Caco-2 (cell line): ENCODE measurements around the gene LRRFIP1. TPM values are rescaled to one million over a fixed set of nuclear protein-coding genes. Genes with fewer than 3 reads are reported as not detected.

Experiments
- BruUV-seq: library from RNA; stranded (reverse); fragments of 400-500 nt; replicated peaks from 2 replicates; lab custom pipeline; 2021; lab: Mats Ljungman, UMichigan
- CTCF ChIA-PET: fragments of 300-600 bp; sonication (Branson Sonifier 250); formaldehyde crosslinking; loops from one replicate; lab custom pipeline; 2022; ENCODE audit warnings: antibody characterized with exemption; lab: Charles Lee
- POLR2A ChIA-PET: fragments of 300-600 bp; sonication (Branson Sonifier 250); formaldehyde crosslinking; loops from one replicate; lab custom pipeline; 2022; ENCODE audit warnings: antibody characterized with exemption; lab: Charles Lee
- DNase-seq, 2 experiments: peaks; one replicate each; pipeline versions ENCODE4 v3.0.0 to v3.0.0-alpha.2; 2020 to 2022
- H3K27me3 ChIP-seq: replicated peaks from 2 replicates; pipeline ENCODE4 v1.6.0; 2011; ENCODE audit warnings: low read length; ENCODE audit not compliant: control insufficient read depth, insufficient read depth
- H3K36me3 ChIP-seq: 2 replicates; pipeline ENCODE4 v1.5.1; 2011; ENCODE audit warnings: low read length; ENCODE audit not compliant: control insufficient read depth, insufficient read depth
- H3K4me1 ChIP-seq: fragments of 250-450 bp; sonication (Bioruptor Pico); 2 replicates; pipeline ENCODE4 v1.5.1; 2020; ENCODE audit warnings: mild to moderate bottlenecking
- H3K4me3 ChIP-seq: 2 replicates; pipeline ENCODE4 v1.5.1; 2011; ENCODE audit warnings: low read depth, mild to moderate bottlenecking, control low read depth, low read length
- H3K9me3 ChIP-seq: fragments of 250-450 bp; sonication (Bioruptor Pico); 2 replicates; pipeline ENCODE4 v1.5.1; 2020; ENCODE audit warnings: mild to moderate bottlenecking, moderate library complexity
- H3K27ac Mint-ChIP-seq: one replicate; pipeline ENCODE4 v1.8.0; 2022; ENCODE audit warnings: mixed read lengths; ENCODE audit not compliant: unreplicated experiment
- H3K27me3 Mint-ChIP-seq: one replicate; pipeline ENCODE4 v1.8.0; 2022; ENCODE audit warnings: mixed read lengths; ENCODE audit not compliant: insufficient read depth, unreplicated experiment
- H3K36me3 Mint-ChIP-seq: one replicate; pipeline ENCODE4 v1.8.0; 2022; ENCODE audit warnings: mild to moderate bottlenecking, mixed read lengths; ENCODE audit not compliant: insufficient read depth, unreplicated experiment
- H3K4me1 Mint-ChIP-seq: one replicate; pipeline ENCODE4 v1.8.0; 2022; ENCODE audit warnings: low read depth, mixed read lengths; ENCODE audit not compliant: unreplicated experiment
- H3K4me3 Mint-ChIP-seq: one replicate; pipeline ENCODE4 v1.8.0; 2022; ENCODE audit warnings: mild to moderate bottlenecking, moderate library complexity, mixed read lengths; ENCODE audit not compliant: unreplicated experiment
- H3K9me3 Mint-ChIP-seq: one replicate; pipeline ENCODE4 v1.8.0; 2022; ENCODE audit warnings: mixed read lengths; ENCODE audit not compliant: unreplicated experiment
- CTCF ChIP-seq, 2 experiments: fragments of 200-600 bp in 1 of 2; IDR thresholded peaks; 1 replicate in 1 of 2; 2 replicates in 1 of 2; pipeline versions ENCODE4 v1.5.1 to v1.8.0; 2011 to 2022; ENCODE audit warnings: antibody characterized with exemption in 1 of 2, control low read depth in 1 of 2, inconsistent platforms in 1 of 2, low read depth in 1 of 2, low read length in 1 of 2, mild to moderate bottlenecking in 1 of 2, moderate library complexity in 1 of 2; ENCODE audit not compliant: insufficient read depth in 1 of 2, severe bottlenecking in 1 of 2, unreplicated experiment in 1 of 2
- intact Hi-C: fragments of 100-400 bp; cut with micrococcal nuclease; formaldehyde crosslinking; loops from one replicate; pipeline ENCODE4 v1.10.0; 2022; ENCODE audit not compliant: unreplicated experiment
- total RNA-seq: library from RNA; stranded (reverse); gene quantifications from 2 replicates; pipeline ENCODE4 v1.2.3, GENCODE V29; 2022

The LRRFIP1 gene
- total RNA-seq, 1 experiment from 2014 or later, result 37.1 TPM

GRCh38 chr2:237692601-237693290 lies 65.4 kb downstream of the LRRFIP1 start:
- Mint-ChIP-seq H3K27me3 (no peaks in the 10 kb centered on the region), H3K4me3 (peak overlapping the region; percentile 72), H3K4me1 (peaks cover 19% of the 10 kb centered on the region), H3K27ac (peak overlapping the region; percentile 45), H3K9me3 (no peaks in the 10 kb centered on the region), H3K36me3 (no peaks in the 10 kb centered on the region)
- no TSS peak for BruUV-seq
- no peak for TF ChIP-seq CTCF (IDR thresholded peaks at IDR 0.05; ENCODE audit: insufficient read depth in 1 of 2, low read depth in 1 of 2, low read length in 1 of 2, severe bottlenecking in 1 of 2, unreplicated experiment in 1 of 2)
- intact Hi-C loops, result loop anchor here (1.0 to 10.0 kb wide), 4 partner anchors 22 to 98 kb away; partner anchors contain the start of gene RAB17
- Histone ChIP-seq H3K27me3 (no peaks in the 10 kb centered on the region), H3K36me3 (no peaks in the 10 kb centered on the region), H3K4me1 (peaks cover 19% of the 10 kb centered on the region; the same call in 1 of the 2 replicates), H3K4me3 (peak overlapping the region; percentile 81), H3K9me3 (no peaks in the 10 kb centered on the region)
- DNase-seq, result peak in 1 of 2 experiments; percentile 16
- ChIA-PET CTCF (interaction anchor here (0.7 kb wide), 1 partner anchor 98 kb away, joined by 3 read pairs; no protein-coding TSS in a partner anchor), POLR2A (interaction anchor here (1.1 kb wide), 1 partner anchor 23 kb away, joined by 7 read pairs; no protein-coding TSS in a partner anchor)

- Histone ChIP-seq H3K36me3 (no peaks in the 10 kb centered on the region), H3K27me3 (no peaks in the 10 kb centered on the region), H3K4me3 (peak overlapping the region; percentile 81), H3K9me3 (no peaks in the 10 kb centered on the region), H3K4me1 (peaks cover 19% of the 10 kb centered on the region; the same call in 1 of the 2 replicates)
- Mint-ChIP-seq H3K27me3 (no peaks in the 10 kb centered on the region), H3K4me3 (peak overlapping the region; percentile 72), H3K9me3 (no peaks in the 10 kb centered on the region), H3K27ac (peak overlapping the region; percentile 3), H3K4me1 (peaks cover 19% of the 10 kb centered on the region), H3K36me3 (no peaks in the 10 kb centered on the region)
- POLR2A ChIA-PET, result interaction anchor here (1.1 kb wide), 1 partner anchor 22 kb away, joined by 7 read pairs; no protein-coding TSS in a partner anchor
- BruUV-seq, result TSS peak; percentile 28
- CTCF ChIA-PET, result interaction anchor here (0.7 to 1.3 kb wide), 2 partner anchors 22 to 99 kb away, joined by 3 to 5 read pairs; no protein-coding TSS in a partner anchor
- TF ChIP-seq CTCF (IDR thresholded peaks at IDR 0.05; ENCODE audit: insufficient read depth in 1 of 2, low read depth in 1 of 2, low read length in 1 of 2, severe bottlenecking in 1 of 2, unreplicated experiment in 1 of 2), result no peak
- intact Hi-C loops, result loop anchor here (2.0 to 10.0 kb wide), 3 partner anchors 21 to 99 kb away; partner anchors contain the start of gene RAB17
- no peak for DNase-seq
These were observed 66.1 kb downstream of the LRRFIP1 start for GRCh38 chr2:237693291-237693994.
